GM21619 (cell line): ENCODE measurements around the gene SMTNL2.
A peak's percentile ranks its signal among the peaks of the same experiment; 100 is the strongest.

Source experiments
- ATAC-seq: cut with Tn5 transposase; IDR thresholded peaks from one replicate; pipeline ENCODE4 v1.9.1; 2021; ENCODE audit not compliant: unreplicated experiment

Gene SMTNL2

DNA sequence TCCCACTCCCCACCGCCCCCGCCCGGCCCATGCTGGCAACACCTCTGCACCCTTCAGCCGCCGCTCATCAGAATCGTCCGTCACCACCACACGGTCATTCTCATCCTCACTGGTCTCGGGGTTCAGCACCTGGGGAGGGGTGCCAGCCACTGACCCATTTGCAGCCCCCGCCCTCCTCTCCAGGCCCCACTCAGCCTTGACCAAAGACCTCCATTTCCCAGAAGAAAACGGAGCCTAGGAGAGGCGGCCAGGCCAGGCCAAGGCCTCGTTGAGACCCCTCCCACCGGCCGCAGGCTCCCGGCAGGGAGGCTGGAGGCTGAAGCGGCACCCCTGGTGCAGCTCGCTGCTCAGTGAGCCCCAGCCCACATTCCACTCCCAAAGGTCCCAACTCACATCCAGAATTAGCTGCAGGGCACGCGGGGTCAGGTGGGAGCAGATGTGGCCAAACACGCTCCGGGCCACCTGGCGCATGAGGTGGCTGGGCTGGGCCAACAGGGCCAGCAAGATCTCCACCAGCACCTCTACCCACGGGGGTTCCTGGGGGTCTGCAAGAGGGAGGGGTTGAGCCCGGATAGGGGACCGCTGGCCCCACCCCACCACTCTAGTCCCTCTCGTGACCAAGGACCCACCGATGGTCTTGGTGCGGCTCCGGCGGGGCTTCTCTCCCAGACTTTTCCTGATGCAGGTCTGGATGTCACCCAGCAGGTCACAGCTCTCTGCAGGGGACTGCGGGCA is 38.9 kb upstream of the SMTNL2 start:
- no peak for ATAC-seq

DNA sequence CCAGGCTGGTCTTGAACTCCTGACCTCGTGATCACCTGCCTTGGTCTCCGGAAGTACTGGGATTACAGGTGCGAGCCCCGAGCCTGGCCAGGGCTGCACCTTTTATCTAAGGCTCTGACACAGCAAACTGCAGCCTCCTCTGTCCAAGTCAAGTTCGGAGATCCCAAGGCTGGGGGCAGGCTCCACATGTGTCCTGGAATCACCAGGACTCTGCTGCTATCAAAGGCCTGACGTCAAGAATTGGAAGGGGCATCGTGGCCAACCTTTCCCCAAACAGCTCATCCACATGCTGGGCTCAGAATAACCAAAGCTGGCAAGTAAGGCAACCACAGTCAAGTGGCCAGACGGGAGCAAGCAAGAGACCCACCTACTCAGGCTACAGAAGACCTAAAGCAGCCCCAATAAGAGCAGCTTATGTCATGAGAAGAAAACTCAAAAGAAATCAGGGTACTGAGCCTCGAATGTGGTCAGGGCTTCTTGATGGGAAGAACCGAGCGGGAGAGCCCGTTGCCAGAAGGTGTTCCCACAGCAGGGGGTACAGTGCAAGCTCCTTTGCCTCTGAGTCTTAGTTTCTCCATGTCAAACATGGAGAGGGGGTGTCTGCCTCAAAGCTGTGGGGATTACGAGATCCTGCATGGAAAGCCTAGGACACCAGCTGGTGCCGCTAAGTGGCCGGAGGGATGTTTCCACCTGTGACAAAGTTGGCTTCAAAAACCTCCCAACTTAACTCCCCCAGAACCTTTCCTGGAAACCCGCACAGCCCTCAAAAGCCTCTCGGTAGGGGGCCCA is 37.0 kb upstream of the SMTNL2 start:
- no peak for ATAC-seq

DNA sequence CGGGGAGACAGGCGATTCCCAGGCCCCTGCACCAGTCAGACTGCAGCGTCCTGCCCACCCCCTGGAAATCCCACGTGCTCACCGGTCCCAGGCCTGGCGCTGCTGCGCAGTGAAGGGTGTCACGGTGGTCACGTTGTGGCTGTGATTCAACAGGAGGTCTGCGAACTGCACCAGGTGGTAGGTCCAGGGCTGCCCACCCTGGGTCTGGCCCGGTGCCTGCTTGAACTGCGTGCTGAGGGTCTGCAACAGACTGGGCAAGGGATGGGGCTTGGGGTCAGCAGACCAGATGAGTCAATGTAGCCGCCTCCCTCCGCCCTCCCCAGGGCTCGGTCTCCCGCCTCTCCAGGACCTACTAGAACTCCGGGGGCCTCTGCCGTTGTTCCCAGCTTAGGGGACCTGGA is 36.3 kb upstream of the SMTNL2 start:
- no peak for ATAC-seq

DNA sequence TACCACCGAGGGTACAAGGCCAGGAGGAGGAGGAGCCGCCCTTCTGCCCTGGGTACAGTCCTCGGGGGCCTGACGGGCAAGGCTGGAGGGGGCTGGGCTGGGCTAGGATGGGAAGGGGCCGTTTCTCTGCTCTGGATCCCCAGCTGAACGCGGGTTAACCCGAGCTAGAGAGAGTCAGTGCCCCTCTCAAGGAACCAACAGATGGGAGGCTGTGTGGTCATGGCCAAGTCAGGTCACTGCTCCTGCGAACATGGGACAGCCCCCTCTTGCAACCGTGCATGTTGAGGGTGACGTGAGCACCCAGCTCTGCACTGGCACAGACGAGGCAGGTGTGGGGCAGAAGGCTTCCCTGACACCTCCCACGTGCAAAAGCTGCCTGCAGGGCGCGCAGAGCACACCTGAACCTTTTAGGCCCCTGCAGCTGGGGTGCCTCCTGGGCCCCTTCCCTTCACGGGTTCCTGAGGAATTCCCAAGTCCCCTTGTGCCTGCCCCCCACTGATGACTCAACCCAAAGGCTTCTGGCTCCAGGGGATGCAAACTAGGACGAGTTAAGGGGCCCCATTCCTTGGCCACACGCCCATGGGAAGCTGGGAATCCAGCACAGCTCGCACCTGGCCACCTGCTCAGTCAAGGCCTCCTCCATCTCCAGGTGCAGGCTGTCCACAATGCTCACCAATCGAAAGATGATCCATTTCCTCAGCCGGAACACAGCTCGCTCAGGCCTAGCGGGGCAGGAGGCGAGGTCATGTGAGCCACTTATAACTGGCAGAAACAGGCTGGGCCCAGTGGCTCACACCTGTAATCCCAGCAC is 35.4 kb upstream of the SMTNL2 start:
- ATAC-seq, result no peak

DNA sequence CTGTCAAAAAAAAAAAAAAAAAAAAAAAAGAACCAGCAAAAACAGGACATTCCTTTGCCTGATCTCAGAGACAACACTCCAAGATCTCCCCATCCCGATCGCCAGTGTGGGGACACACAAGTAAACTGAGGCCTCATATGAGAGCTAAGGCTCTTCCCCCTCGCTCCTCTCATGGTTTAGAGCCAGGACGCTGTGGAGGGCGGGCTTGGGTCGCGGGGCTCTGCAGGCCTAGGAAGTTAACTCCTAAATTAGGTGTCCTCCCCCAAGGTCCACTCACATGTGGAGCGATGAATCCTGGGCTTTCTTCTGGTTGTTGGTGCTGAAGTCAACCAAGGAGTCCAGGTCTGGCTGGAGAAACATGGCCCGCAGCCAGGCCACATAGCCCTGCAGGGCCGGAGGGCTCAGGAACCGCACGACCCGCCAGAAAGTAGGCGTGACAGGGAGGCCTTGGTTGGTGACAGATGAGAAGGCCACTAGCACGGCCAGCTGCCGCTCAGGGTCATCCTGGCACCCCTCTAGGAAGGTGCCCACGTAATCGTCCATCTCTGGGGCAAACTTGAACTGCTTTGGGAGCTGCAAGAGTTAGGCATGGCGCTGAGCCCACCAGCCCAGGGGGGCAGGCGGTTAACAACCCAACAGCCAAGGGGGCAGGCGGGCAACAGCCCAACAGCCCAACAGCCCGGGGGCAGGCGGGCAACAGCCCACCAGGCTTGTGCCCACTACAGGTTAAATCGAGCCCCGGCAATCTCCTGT is 34.4 kb upstream of the SMTNL2 start:
- no peak for ATAC-seq

DNA sequence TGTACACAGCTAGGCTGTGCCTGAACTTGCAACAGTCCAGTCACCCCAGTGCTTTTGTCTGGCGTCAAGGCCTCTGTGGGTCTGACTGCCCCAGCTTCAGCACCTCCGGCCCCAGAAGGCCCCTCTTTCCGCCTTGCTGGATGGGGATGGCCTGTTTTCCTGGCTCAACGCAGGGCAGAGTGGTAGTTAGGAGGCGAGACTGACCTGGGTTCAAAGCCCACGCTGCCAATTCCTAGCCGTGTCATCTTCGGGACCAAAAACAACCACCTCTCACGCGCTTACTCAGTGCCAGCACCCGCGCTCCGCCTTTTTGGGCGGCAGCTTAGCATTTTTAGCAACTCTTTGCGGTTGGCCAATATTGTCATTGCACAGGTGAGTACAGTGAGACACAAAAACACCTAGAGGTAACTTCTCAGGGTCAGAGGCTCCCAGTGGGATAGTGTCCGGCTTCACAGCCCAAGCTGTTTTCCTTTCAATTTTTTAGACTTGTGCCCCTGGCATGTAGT is 33.7 kb upstream of the SMTNL2 start:
- ATAC-seq, result no peak

DNA sequence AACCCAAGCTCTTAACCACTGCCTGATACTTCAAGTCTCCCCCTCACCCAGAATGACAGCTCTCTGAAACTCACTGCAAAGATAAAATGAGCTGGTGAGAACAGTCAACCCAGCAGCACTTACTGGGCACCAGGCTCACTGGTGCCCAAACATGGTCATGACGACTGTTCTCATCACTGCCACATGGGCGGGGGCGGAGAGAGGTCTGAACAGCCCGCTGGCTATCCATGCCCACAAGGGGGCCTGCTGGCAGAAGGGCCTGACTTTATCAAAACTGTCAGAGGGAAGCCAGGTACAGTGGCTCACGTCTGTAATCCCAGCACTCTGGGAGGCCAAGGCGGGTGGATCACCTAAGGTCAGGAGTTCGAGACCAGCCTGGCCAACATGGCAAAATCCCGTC is 33.2 kb upstream of the SMTNL2 start:
- ATAC-seq, result no peak

DNA sequence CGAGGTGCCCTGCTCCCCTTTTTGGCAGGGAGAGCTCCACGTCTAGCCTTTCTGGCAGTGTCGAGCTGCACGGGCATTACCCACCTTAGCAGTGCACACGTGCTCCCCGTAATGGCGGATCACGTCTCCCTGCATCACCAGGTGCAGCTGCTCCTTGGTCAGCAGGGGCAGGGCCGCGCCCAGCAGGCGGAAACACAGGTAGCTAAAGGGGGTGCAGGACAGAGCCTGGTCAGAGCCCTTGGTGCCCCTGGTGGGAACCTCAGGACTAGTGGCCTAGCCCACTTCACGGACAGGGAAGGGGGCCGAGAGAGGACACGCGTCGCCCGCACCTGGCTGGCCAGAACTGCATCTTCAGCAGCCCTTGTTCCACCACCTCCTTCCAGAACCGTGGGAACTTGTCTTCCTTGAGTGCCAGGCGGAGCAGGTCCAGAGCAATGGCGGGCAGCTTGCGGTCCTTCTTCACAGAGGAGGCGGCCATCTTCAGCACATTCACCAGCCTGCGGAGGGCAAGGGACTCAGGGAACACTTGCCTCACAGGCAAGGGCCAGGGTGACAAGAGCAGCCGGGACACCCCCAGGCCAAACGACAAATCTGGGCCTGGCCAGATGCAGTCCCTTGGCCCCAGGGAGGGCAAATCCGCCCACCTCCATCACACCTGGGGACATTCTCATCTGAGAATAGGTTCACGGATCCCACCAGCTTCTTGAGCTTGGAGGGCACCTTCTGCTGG is 32.4 kb upstream of the SMTNL2 start:
- no peak for ATAC-seq

DNA sequence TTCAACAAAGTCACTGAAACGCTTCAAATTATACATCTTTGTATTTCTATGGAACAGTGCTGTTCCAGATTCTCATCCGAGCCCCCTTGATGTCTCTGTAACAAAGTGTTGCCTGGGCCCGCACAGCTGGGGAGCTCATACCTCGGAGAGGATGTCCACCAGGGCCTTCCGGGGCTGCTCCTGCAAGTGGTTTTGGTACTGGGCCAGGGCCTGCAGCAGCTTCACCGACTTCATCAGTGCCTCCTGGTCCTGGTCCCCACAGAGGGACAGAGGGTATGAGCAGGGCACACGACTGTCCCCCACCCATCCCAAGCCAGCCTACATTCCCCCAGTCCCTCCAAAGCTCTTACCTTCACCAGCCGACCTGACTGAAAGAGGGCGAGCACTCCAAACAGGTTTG is 30.7 kb upstream of the SMTNL2 start:
- ATAC-seq, result no peak

DNA sequence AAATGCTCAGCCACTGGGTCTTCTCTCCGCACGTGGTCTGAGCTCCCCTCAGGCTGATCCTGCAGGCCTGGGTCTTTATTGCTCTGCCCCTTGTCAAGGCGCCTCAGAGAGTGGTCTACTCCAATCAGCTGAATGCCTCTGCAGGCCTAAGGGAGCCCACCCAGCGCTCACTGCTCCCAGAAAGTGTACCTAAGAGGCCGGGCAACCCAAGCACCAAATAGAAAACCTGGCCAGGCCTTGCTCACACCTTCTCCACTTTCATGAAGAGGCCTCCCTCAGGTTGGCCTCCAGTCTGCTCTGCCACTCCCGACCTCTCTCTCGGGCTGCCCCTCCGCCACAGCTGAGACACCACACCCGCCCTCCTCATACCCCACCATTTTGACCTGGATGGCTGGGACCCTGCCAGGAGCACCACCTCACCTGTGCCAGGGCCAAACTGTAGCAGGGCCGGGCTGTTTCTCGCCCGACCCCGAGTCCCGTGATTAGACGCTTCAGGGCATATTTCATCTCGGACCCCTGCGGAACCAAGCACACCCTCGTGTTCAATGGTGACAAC is 29.8 kb upstream of the SMTNL2 start:
- no peak for ATAC-seq

DNA sequence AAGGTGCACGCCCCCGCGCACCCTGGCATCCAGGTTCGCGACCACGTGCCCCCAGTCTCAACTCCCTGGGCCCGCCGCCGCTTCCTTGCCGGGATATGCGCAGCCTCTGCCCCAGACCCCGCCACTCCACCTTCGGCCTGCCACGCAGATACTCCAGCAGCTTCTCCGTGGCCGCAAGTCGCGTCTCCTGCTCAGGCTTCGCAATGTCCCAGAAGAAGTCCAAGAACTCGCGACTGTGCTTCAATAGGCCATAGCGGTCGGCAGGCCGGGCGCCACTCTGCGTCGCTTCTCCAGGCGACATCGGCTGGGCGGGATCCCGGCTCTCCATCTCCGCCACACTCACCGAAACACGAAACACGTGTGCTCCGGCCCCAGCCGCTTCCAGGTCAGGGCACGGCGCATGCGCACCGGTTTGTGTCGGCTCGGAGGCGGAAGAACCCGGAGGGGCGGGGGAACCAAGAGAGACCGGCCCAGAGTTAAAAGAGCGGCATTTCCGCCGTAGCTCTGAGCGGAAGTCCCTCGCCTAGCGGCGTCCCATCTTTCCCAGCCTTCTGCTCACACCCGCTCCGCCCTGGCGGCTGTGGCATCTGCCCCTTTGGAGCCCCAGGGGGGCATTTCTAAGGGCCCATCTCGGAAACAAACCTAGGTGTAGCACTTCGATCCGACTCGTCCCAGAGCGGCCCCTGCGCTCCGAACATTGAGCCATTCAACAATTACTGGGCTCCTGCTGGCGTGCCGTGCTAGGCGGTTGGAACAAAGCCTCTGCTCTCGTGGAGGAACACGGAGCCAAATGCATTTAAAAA is 29.1 kb upstream of the SMTNL2 start, which contains the start of gene MYBBP1A:
Gene MYBBP1A (minus strand): TSS at position 388 of the 803 bp plus-strand sequence. CDS start 60 bp downstream, at position 328.
- ATAC-seq, result peak; percentile 76

DNA sequence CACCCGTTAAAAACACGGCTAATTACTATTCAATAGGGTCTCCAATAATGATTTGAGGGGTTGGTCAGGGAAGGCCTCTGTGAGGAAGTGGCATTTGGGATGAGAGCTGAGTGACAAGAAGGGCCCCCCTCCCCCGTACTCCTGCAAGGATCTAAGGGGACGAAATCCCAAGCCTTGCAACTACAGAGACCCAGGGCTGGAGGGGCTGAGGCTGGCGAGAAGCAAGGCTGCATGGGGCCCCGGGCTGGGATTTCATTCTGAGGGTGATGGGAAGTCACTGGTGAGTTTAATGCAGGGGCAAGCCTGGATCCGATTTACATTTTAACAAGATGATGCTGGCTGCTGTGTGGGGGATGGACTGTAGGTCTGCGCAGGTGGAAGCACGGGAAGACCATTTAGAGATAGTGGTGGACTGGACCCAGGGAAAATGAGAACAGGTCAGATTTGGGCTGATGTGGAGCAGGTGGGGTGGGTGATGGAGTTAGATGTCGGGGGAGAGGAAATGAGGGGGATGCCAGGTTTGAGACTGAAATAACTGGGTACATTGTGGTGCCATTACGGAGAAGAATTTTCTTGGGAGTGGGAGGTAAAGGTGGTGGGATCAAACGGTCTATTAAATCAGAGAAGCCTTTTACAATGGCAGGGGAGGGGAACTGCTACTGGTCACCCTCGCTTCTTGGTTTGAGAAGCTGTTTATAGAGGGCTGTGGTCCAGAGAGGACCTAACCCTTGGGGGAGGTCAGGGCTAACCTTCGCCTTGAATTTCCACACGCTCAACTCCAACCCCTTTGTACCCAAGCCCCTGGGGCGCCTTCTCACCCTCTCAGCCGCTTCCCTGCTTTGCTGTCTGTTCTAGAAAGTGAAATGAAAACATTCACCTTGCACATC is 28.2 kb upstream of the SMTNL2 start:
- ATAC-seq, result no peak

DNA sequence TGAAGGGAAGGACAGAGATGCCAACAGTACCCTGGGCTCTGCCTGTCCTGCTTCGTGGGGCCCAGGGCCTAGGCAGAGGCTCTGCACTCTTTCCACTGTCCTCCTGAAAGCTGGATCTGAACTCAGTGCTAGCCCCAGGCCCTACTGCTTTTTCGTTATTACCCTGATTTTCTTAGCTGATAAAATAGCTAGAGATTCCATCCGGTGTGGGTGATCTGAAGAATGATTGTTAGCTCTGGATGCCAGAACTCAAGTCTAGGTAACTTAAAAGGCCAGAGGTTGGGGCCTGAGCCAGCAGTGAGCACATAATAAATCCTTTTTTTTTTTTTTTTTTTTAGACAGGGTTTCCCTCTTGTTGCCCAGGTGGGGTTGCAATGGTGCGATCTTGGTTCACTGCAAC is 27.3 kb upstream of the SMTNL2 start:
- ATAC-seq, result no peak

DNA sequence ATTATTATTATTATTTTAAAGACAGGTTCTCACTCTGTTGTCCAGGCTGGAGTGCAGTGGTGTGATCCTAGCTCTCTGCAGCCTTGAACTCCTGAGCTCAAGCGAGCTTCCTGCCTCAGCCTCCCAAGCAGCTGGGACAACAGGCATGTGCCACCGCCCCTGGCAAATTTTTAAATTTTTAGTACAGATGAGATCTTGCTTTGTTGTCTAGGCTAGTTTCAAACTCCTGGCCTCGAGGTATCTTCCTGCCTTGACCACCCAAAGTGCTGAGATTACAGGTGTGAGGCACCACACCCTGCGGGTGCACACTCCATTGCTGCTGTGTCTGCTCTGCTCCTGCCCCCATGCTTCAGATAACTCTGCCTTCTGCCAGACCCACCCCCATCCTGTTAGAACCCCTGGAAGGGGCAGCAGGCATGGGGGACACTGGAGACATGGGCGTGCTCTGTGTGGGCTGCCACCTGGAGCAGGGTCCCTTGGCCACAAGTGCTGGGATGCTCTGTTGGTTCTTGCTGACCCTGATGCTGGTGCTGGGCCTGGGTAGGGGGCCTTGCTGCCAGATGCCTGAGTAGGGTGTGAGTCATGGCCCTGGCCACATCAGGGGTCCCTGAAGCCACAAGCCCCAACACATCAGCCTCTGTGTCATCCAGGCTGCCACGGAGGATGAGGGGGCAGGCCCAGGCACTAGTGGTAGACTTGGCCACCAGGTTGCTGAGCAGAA is 26.5 kb upstream of the SMTNL2 start:
- ATAC-seq, result no peak

DNA sequence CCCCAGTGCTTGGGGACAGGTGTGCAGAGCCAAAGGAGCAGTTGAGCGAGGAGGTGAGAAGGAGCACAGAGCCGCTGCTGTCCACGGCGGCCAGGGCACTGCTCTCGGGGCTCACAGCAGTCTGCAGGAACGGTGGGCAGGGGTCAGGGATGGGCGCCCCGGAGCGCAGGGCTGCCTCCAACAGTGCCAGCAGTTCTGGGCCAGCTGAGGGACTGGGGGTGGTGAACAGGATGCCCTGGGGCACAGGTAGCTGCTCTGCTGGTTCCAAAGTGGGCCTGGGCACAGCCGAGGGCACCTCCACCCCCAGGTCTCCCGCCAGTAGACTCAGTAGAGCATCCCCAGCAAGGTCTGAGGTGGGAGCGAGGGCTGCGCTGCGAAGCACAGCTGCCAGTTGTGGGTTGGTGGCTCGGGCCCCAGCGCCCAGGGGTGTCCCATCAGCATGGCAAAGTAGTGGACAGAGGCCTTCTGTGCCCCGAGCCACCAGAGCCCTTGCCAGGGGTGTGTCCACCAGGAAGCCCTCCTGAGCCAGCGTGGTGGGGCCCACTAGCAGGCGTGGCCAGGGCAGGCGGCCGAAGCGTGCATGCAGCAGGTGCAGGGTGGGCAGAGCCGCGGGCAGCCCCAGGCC is 25.9 kb upstream of the SMTNL2 start:
- no peak for ATAC-seq

DNA sequence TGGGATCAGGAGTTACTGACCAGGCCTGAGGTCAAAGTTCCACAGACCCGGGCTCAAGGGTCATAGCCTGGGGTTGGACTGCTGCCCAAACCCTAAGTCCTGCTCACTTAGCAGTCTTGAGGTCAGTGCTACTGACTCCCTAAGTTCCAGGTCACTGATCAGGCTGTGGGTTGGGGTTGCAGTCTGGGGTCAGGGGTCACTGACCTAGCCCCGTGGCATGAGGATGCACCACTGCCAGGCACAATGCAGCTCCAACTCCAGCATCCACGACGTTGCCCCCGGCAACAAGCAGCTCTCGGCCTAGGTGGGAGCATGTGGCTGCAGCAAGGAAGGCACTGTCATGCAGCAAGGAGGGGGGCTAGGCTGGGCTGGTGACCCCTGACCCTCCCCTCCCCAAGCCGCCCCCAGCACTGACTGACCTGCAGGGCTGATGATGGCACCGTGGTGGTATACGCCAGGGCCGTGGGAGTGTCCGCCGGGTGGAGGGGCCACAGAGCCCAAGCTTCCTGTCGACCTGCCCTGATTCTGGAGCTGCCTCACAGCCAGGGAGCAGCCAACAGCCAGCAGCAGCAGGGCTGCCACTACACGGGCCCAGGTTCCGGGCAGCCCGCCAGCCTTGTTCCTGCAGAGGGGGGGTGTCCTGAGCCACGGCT is 25.1 kb upstream of the SMTNL2 start:
- ATAC-seq, result no peak
